Suprapubic skin (tissue), 4 donors: Measurements from ENCODE around the gene RNFT2. TPM values are rescaled to one million over a fixed set of nuclear protein-coding genes. Genes with fewer than 3 reads are reported as not detected.

Experiments
- DNase-seq, 2 donors: peaks; one replicate each; pipeline ENCODE4 v3.0.0-alpha.2; 2019; ENCODE audit warnings: low spot score in 2 of 2
- H3K27ac ChIP-seq: fragments of 200-600 bp; sonication (generic); one replicate; pipeline ENCODE4 v1.5.1; 2019
- H3K27me3 ChIP-seq: fragments of 200-600 bp; sonication (generic); one replicate; pipeline ENCODE4 v1.5.1; 2019
- H3K36me3 ChIP-seq: fragments of 200-600 bp; sonication (generic); one replicate; pipeline ENCODE4 v1.5.1; 2019
- H3K4me1 ChIP-seq: fragments of 200-600 bp; sonication (generic); one replicate; pipeline ENCODE4 v1.5.1; 2019
- H3K4me3 ChIP-seq: fragments of 200-600 bp; sonication (generic); one replicate; pipeline ENCODE4 v1.5.1; 2019; ENCODE audit warnings: mild to moderate bottlenecking
- H3K9me3 ChIP-seq: fragments of 200-600 bp; sonication (generic); one replicate; pipeline ENCODE4 v1.5.1; 2019
- CTCF ChIP-seq, 2 donors: fragments of 200-600 bp in 1 of 2; fragments of 450-650 bp in 1 of 2; sonication (generic) in 1 of 2; IDR thresholded peaks; one replicate each; pipeline ENCODE4 v1.5.1; 2016 to 2019; ENCODE audit warnings: antibody characterized with exemption in 2 of 2, mild to moderate bottlenecking in 1 of 2, moderate library complexity in 1 of 2
- EP300 ChIP-seq: sonication (generic); formaldehyde crosslinking; IDR thresholded peaks from one replicate; pipeline ENCODE4 v1.6.1; 2017; ENCODE audit warnings: antibody characterized with exemption
- POLR2A ChIP-seq, 2 donors: fragments of 450-650 bp; IDR thresholded peaks; one replicate each; pipeline ENCODE4 v1.6.1; 2017; ENCODE audit warnings: antibody characterized with exemption in 2 of 2, mild to moderate bottlenecking in 2 of 2, moderate library complexity in 2 of 2
- POLR2AphosphoS5 ChIP-seq, 3 donors: sonication (generic); formaldehyde crosslinking; IDR thresholded peaks; one replicate each; pipeline ENCODE4 v1.6.1; 2017; ENCODE audit warnings: antibody characterized with exemption in 3 of 3
- WGBS: methylation state at CpG from one replicate; pipeline ENCODE4 v1.1.5; 2018; 5-methylcytosine and 5-hydroxymethylcytosine counted together
- total RNA-seq, 4 donors: library from RNA; depleted of rRNA; stranded (reverse); fragments of >200 nt; gene quantifications; one replicate each; pipeline ENCODE4 v1.1.0, GENCODE V29; 2016

Gene RNFT2
- total RNA-seq, 4 donors from 2014 or later, result 0.40 to 1.4 (median 0.69) TPM

DNA sequence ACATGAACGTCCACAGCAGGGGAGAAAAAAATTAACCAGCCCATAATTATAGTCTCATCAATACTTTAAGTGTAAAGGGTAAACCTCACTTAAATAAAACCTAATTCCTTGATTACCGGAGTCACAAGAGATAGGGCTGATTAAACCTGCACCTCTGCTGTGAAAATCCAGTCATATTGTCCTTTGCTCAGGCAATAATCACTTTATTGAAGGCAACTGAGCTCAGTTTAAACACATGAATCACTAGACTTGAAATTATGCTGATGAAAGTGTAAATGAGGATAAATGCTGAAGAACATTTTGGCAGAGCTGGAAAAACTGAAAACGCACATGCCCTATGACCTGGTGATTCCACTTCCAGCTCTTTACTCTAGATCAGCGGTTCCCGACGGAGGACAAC lies 149.8 kb downstream of the RNFT2 start:
- H3K36me3 ChIP-seq, result no peaks in the 10 kb centered on the region
- no peak overlapping the region for H3K4me3 ChIP-seq
- H3K9me3 ChIP-seq, result no peaks in the 10 kb centered on the region
- H3K27me3 ChIP-seq, result peaks cover 23% of the 10 kb centered on the region
- no peak overlapping the region for H3K27ac ChIP-seq
- WGBS, result 72% methylated on average over 6 of the region's 6 CpGs
- TF ChIP-seq EP300 (no peak), POLR2A (IDR thresholded peaks at IDR 0.05) (no peak), CTCF (IDR thresholded peaks at IDR 0.05) (no peak), POLR2AphosphoS5 (IDR thresholded peaks at IDR 0.05) (no peak)
- no peak for DNase-seq
- no peaks in the 10 kb centered on the region for H3K4me1 ChIP-seq

DNA sequence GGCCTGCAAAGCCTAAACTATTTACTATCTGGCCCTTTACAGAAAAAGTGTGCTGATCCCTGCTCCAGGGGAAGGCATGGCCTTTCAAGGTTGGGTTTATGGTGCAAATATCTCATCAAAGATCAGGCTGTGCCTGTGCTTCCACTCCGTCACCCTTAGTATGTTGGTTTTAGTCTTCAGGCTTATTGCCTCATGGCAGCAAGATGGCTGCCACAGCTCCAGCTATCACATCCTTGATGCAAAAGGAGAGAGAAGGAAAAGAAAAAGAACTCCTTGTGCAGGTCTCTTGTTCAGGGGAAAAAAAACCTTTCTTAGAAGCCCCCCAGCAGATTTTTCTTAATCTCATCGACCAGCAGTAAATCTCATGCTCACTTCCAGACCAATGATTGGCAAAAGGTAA lies 152.2 kb downstream of the RNFT2 start:
- Histone ChIP-seq H3K4me1 (no peaks in the 10 kb centered on the region), H3K27me3 (peaks cover 3% of the 10 kb centered on the region), H3K4me3 (no peak overlapping the region), H3K9me3 (no peaks in the 10 kb centered on the region), H3K36me3 (no peaks in the 10 kb centered on the region), H3K27ac (no peak overlapping the region)
- no peak for TF ChIP-seq CTCF (IDR thresholded peaks at IDR 0.05)
- no peak for TF ChIP-seq EP300
- TF ChIP-seq POLR2AphosphoS5 (IDR thresholded peaks at IDR 0.05), result no peak
- TF ChIP-seq POLR2A (IDR thresholded peaks at IDR 0.05), result no peak
- WGBS, result 90% methylated on average over 2 of the region's 2 CpGs
- no peak for DNase-seq

DNA sequence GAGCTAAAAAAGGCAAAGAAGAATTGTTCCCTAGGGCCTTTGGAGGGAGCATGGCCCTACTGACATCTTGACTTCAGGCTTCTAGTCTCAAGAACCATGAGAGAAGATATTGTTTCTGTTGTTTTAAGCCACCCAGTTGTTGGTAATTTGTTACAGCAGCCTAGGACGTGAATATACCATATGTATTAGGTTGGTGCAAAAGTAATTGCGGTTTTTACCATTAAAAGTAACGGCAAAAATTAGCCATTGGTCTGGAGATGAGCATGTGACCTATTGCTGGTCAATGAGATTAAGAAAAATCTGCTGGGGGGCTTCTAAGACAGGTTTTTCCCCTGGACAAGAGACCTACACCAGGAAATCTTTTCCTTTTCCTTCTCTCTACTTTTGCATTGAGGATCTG lies 152.9 kb downstream of the RNFT2 start:
- WGBS, result 84% methylated on average over 3 of the region's 3 CpGs

DNA sequence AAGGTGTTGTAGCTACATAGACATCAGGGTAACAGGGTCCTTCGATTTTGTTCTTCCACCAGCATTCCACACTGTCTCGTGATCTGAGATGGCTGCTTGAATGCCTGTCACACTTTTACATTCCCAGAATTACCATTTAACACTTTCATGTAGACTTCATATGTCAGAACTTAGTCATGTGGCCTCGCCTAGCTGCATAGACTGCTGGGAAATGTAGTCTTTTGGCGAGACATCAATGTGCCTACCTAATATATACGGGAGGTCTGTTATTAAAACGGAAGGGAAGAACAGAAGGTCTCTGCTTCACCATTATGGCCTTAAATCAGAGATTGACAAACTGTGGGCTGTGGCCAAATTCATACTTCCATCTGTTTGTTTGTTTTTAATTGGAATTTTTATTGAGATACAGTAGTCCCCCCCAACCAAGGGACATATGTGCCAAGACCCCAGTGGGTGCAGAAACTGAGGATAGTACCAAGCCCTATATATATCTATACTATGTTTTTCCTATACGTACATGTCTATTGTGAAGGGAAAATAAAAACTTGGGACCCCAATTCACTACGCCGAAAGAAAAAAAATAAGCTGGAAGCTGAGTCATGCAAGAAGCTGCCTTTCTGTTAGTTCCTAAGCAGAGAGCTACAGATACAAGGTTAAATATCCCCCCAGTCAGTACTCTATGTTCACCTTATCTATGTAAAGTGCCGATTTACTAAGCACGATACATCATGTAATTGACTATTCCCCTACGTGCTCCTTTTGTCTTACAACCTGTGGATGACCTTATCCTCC lies 154.4 kb downstream of the RNFT2 start:
- no peak for TF ChIP-seq EP300
- no peak for TF ChIP-seq POLR2A (IDR thresholded peaks at IDR 0.05)
- no peak for TF ChIP-seq CTCF (IDR thresholded peaks at IDR 0.05)
- TF ChIP-seq POLR2AphosphoS5 (IDR thresholded peaks at IDR 0.05), result no peak
- DNase-seq, result no peak
- Histone ChIP-seq H3K9me3 (no peaks in the 10 kb centered on the region), H3K4me3 (no peak overlapping the region), H3K36me3 (no peaks in the 10 kb centered on the region), H3K4me1 (no peaks in the 10 kb centered on the region), H3K27me3 (peaks cover 4% of the 10 kb centered on the region), H3K27ac (no peak overlapping the region)
- 84% methylated on average over 12 of the region's 12 CpGs for WGBS

More for the DNA sequence above, 152.9 kb downstream of the RNFT2 start:
- no peak overlapping the region for H3K4me3 ChIP-seq
- TF ChIP-seq CTCF (IDR thresholded peaks at IDR 0.05) (no peak), POLR2AphosphoS5 (IDR thresholded peaks at IDR 0.05) (no peak), POLR2A (IDR thresholded peaks at IDR 0.05) (no peak), EP300 (no peak)
- H3K27me3 ChIP-seq, result peaks cover 3% of the 10 kb centered on the region
- no peak for DNase-seq
- no peak overlapping the region for H3K27ac ChIP-seq
- no peaks in the 10 kb centered on the region for H3K36me3 ChIP-seq
- no peaks in the 10 kb centered on the region for H3K4me1 ChIP-seq
- H3K9me3 ChIP-seq, result no peaks in the 10 kb centered on the region

- Histone ChIP-seq H3K27me3 (peaks cover 26% of the 10 kb centered on the region), H3K4me3 (no peak overlapping the region), H3K27ac (no peak overlapping the region), H3K36me3 (no peaks in the 10 kb centered on the region), H3K9me3 (no peaks in the 10 kb centered on the region), H3K4me1 (no peaks in the 10 kb centered on the region)
- no peak for DNase-seq
- TF ChIP-seq EP300 (no peak), POLR2AphosphoS5 (IDR thresholded peaks at IDR 0.05) (no peak), POLR2A (IDR thresholded peaks at IDR 0.05) (no peak), CTCF (IDR thresholded peaks at IDR 0.05) (no peak)
- WGBS, result 91% methylated on average over 3 of the region's 3 CpGs
These were observed 156.8 kb downstream of the RNFT2 start for GRCh38 chr12:116894913-116895312.
